HEK293T (cell line): ENCODE results near the gene STAT6.

Source experiments
- BHLHE40 ChIP-seq: fragments of 450-650 bp; IDR thresholded peaks from 2 replicates; pipeline ENCODE4 v1.6.1; 2016; ENCODE audit warnings: mild to moderate bottlenecking, moderate library complexity, borderline replicate concordance
- FOXA1 ChIP-seq: fragments of 450-650 bp; IDR thresholded peaks from 2 replicates; pipeline ENCODE4 v1.6.1; 2016; ENCODE audit warnings: mild to moderate bottlenecking
- FOXK2 ChIP-seq: fragments of 450-650 bp; IDR thresholded peaks from 2 replicates; pipeline ENCODE4 v1.6.1; 2016; ENCODE audit warnings: mild to moderate bottlenecking
- L3MBTL2 ChIP-seq: fragments of 450-650 bp; conservative IDR thresholded peaks from 2 replicates; pipeline ENCODE4 v1.6.1; 2016; ENCODE audit warnings: mild to moderate bottlenecking
- NFRKB ChIP-seq: fragments of 450-650 bp; IDR thresholded peaks from 2 replicates; pipeline ENCODE4 v1.6.1; 2016; ENCODE audit warnings: mild to moderate bottlenecking, moderate library complexity
- ZNF384 ChIP-seq: fragments of 450-650 bp; IDR thresholded peaks from 2 replicates; pipeline ENCODE4 v1.6.1; 2016

GRCh38 chr12:57105011-57105753, 6.0 kb downstream of the STAT6 start:
- TF ChIP-seq NFRKB (no peak), BHLHE40 (no peak), L3MBTL2 (no peak), ZNF384 (no peak), FOXA1 (no peak), FOXK2 (no peak)
